Iris pigment epithelial cell (primary cell): ENCODE measurements around the gene FASTK.

ENCODE experiments used
- DNase-seq: peaks from one replicate; pipeline ENCODE4 v3.0.0-alpha.2; 2011; ENCODE audit warnings: low read depth

Gene FASTK, protein sequence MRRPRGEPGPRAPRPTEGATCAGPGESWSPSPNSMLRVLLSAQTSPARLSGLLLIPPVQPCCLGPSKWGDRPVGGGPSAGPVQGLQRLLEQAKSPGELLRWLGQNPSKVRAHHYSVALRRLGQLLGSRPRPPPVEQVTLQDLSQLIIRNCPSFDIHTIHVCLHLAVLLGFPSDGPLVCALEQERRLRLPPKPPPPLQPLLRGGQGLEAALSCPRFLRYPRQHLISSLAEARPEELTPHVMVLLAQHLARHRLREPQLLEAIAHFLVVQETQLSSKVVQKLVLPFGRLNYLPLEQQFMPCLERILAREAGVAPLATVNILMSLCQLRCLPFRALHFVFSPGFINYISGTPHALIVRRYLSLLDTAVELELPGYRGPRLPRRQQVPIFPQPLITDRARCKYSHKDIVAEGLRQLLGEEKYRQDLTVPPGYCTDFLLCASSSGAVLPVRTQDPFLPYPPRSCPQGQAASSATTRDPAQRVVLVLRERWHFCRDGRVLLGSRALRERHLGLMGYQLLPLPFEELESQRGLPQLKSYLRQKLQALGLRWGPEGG

DNA sequence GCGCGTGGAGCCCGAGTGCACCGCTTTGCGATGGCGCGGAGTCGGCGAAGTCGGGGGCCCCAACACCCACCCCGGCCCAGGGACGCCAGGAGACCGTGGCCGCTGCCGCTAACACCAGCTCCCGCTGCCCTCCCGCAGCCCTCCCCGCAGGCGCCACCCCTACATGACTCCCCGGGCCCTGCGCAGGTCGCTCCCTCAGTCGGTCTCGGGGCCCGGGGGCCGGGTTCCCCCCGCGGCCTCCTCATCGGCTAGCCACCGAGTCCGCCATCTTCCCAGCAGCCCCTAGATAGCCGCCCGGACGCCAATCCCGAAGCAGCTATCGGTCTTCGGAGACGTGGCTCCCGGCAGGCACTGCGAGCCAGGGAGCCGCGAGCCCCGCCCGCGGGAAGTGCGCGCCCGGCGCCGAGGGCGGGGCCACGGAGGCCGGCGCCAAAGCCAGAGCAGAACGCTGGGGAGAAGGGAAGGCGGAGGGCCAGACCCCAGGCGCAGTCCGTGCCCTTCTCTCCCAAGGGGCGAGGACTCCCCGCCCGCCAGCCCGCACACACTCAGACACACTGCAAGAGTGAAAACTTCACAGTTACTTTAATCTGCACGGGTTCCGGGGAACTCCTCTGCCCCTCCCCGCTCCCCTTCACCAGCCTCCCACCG lies at the start of gene FASTK:
FASTK (minus strand) TSS at position 288 of the 648 bp plus-strand sequence; CDS start at position 245, 43 bp downstream.
- DNase-seq = peak; percentile 95

DNA sequence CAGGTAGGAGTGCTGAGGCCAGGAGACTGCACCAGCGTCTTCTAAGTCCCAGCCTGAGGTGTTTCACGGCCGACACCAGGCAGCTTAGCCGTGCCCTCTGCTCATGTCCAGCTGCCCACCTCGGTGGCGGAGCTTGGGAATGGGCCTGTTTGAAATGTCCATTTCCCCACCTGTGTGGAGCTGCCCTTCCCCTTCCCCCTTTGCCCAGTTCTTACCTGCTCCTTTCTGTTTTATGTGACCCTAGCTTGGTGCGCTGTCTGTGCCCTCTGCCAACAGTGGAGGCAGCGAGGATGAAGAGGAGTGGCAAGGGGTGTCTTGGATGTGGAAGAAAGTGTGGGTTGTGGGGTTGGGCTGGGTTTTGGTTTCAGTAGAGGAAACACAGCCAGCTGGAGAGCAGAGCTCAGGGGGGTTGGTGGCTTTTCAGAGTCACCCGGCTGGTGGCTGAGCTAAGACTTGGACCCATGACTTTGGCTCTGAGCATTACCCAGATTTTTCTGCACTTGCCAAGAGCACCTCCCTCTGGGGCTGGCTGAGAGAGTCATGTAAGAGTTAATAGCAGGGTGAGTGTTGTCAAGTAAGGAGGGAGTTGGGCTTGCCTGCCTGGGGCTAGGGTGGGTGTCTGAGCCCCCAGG lies 49.5 kb upstream of the FASTK start:
- no peak for DNase-seq

DNA sequence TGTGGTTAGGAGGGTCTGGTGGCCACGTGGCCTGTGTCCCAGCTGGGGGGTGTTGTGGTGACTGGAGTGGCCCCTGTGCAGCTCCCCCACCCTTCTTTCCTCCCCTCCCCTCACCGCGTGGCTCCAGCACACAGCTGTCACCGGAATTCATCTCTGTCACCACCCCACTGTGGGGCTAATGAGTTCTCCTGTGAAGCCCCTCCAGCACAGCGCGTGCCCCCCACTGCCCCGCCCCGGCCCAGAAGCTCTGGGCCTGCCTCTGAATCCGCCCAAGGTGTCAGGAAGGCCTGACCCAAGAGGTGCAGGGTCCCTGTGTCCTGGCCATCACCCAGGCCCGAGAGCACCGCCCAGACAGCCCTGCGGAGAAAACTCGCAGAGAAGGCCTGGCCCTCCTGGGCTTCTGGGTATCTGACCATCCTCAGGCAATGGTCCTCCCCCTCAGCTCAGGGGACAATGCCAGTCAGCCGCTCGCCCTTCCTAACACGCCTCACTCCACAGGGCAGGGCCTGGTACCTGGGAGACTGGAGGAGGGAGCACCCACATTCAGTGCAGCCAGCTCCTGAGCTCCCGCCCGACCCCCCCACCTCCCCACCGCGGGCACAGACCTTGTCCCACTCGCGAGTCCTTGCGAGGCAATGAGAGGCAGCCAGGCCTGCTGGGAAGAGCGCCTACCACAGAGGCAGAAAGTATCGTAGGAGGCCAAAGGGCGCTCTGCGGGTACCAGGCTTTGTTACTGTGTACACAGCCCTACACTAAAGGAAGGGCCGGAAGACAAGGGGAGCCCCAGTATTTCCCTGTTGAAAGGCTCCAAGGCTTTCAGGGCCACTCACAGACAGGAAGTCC lies 48.7 kb upstream of the FASTK start:
- no peak for DNase-seq

DNA sequence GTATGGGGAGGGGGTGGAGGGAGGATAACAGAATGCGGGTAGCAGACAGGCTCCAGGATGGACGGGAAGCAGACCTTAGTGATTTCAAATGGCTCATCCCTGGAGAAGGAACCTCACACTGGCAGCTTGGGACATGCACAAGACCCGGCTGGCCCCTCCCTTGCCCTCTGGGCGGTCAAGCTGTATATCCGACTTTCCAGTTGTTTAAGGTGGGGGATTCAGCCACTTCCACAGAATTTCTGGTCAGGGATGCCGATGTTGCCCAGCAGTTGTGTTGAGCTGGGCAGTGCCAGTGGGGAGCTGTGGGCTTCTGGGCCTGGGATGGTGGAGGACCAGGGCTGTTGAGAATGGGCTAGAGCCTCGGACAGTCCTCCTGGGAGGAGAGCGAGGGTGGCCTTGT lies 48.1 kb upstream of the FASTK start:
- no peak for DNase-seq

DNA sequence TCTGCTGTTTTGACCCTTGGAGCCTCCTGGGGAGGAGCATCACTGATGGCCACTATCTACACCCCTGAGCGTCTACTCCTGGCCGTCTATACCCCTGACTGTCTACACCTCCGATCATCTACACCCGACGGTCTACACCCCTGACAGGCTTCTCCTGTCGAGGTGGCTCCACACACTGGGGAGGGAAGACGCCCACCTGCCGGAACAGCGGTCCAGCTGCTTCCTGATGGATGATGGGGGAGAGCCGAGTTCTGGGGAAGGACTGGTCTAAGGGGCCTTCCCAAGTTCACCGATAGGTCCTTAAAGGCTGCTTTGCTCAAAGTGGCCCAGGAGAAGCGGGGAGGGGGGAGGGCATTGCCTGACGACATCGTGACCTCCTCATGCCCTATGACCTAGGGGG lies 47.5 kb upstream of the FASTK start:
- DNase-seq = no peak

DNA sequence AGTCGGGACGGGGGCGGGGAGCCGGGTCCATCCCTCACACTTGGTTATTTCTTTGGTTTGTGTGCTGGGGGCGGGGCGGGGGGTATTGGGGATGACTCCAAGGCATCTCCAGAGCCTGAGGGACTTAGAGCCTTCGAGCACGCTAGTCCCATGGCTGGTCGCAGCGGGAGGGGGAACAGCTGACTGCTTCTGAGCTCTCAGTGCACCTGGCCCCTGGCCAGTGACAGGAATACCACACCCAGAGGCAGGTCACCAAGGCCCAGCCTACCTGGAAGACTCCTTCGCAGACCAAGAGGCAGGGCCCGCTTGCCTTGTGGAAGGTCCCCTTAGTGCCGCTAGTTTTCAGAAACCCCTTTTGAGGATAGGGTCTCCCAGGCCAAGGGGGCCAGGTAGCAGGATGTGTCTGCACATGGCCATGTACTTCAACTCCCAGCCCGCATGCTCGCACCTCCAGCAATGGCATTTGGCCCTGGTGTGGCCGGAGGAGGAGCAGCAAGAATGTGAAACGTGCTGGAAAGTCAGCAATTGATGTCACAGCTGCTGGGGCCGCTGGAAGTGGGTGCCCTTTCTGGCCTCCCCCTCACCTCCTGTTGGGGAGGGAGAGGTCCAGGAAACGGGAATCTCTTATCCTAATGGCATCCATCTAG lies 46.0 kb upstream of the FASTK start:
- DNase-seq = no peak

DNA sequence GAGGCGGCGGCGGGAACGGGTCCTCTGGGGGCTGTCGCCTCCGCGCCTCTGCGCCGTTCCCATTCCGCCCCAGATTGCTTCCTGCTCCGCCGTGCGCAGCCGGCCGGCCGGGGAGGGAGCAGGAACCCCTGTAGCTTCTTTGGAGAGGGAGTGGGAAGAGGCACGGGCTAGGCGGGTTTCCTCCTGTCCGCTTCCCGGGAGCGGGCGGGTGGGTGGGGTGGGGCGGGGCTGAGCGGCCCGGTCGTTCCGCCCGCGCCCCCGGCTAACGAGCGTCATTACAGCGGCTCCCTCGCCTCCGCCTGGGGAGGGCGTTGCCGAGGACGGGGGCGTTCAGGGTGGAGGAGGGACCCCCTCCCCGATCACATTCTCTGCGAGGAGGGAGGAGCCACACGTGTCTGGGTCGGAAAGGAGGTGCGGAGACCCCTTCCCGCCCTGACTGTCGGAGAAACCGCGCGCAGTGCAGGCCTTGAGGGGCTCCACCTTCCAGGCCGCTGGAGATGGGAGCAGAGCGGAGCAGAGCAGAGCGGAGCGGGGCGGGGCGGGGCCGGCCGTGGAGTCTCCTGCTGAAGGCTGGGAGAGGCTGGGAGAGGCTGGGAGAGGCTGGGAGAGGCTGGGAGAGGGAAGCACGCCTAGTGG lies 45.4 kb upstream of the FASTK start:
- DNase-seq = peak; percentile 6

DNA sequence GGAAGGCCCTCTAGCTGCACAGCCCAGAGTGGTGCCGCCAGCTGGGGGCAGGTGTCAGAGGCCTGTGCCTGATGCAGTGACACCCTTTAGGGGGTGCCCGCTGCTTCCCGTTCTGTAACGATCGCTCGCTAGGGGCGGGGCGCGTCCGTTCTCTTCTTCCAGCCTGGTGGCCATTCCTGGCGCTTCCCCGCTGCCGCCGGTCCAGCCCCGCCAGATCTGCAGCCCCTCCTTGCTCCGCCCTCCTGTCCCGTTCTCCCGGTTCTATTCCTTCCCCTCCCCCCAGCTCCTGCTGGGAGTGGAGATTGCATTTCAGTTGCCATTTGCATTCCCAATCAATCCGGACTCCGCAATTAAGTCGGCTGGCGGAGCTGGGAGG lies 44.8 kb upstream of the FASTK start:
- no peak for DNase-seq

DNA sequence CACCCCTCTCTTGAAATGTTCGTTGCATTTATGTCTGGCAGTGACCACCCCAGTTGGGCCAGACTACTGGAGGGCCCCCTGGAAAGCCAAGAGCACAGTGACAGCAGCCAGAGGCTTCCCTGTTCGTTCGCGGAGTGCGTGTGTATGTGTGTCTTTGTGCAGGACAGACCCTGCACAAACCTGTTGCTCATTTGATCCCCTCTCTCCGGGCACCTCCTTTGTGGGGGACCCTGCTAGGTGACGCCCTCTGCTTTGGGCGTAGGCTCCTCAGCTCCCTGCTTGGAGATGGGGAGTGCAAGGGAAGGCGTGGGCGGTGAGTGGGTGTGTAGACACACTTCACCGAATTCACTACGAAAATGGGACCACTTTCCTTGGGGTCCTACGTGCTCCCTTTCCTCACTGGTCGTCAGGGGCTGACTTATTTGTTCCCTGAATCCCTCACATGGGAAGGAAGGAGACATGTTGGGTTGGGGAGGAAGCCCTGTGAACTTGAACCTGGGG lies 44.3 kb upstream of the FASTK start:
- DNase-seq = no peak

DNA sequence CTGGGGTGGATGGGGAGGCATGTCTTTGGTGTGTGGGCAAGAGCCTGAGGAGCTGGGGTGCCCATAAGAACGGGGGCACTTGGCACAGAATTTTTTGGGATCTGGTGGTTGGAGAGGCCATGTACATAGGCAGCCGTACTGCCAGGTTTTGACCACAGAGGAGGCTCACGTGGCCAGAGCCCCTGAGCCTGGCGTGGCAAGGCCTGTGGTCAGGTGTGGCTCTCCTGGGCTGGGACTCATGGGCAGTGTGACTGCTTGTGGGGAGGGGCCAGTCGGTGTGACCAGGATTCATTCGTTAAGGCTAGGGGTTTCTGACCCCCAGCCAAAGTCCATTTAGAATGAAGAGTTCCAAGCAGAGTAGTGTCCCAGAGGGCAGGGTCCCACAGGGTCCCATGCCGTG lies 43.9 kb upstream of the FASTK start:
- no peak for DNase-seq

DNA sequence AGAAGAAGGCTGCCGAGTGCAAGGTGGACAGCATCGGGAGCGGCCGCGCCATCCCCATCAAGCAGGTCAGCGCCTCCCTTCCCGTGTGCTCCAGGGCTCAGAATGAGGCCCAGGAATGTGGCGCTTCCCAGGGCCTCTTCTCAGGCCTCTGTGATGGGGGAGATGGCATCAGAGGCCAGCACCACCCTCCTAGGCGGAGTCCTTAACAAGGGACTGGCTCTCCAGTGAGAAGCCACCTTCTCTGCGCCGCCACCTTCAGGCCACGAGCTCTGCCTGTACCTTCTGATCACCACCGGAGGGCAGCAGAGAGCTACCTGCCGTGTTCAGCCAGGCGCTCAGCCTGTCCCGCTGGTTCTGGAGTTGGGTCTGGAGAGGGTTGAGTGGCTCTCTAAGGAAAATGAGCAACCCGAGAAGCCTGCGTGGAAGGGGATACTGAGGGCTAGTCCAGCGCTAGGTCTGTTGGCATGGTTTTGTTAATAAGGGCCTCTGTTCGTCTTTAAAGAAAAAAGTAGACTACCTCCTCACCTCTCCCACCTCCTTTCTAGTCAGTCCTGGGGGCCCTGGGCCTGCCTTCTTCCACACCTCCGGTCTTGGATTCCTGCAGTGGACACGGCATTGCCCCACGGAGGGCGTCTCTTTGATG lies 43.3 kb upstream of the FASTK start:
- peak; percentile 64 for DNase-seq

DNA sequence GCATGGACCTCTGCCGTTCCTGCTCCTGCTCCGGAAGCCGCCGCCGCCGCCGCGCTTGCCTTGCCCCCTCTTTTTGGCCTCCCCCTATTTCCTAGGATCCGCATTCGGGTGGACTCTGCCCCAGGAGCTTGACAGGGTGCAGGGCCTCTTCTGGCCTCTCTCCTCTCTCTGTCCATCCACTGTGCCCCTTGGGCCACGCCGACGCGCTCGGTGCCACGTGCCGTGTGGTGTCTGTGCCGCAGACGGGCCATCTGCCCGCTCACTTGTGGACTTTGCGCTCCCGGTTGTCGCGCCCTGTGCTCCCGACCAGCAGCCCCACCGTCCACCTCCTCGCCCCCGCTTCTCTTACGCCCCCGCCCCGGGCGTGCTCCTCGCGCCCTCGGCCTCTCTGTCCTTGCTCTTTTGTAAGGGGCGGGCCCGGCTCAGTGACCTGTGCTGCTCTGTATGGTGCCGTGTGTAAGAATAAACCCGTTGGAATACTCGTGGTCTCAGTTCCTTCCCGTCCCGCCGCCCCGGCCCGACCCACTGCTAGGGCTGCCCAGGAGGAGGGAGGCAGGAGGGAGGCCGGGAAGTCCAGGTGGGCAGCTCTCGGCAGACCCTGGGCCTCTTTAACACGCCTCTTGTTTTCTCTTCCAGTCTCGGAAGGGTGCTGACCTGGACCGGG lies 42.7 kb upstream of the FASTK start:
- no peak for DNase-seq

DNA sequence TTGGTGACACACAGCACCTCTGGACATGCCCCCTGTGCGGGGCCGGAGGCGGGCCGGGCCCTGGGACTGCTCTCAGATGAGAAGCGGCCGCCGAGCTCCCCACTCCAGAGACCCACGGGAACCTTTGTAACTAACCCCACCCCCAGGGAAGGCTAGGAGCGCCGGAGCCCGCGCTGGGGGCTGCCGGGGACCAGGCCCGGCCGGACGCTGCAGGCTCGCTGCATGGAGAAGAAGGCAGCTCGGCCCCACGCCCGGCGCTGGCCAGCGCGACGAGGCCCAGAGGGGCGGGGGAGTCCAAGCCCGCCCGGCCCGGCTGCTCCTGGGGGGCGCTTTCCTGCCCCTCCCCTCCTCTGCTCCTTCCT lies 42.2 kb upstream of the FASTK start:
- DNase-seq = no peak

DNA sequence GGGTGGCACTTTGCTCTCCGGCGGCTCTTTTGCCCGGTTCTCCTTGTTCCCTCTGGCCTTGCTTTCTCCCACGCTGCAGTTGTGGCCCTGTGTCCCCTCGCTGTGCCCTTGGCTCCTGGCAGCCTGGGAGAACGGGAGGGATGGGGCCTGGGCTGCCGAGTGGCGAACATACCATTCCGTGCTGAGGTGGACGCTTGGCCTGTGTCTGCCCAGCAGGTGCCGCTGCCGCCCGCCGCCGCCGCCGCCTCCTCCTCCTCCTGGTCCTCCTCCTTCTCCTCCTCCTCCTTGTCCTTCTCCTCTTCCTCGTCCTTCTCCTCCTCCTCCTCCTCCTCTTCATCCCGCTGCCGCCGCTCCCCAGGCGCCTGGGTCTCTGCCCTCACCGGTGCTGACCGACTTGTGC lies 41.7 kb upstream of the FASTK start:
- peak; percentile 10 for DNase-seq

DNA sequence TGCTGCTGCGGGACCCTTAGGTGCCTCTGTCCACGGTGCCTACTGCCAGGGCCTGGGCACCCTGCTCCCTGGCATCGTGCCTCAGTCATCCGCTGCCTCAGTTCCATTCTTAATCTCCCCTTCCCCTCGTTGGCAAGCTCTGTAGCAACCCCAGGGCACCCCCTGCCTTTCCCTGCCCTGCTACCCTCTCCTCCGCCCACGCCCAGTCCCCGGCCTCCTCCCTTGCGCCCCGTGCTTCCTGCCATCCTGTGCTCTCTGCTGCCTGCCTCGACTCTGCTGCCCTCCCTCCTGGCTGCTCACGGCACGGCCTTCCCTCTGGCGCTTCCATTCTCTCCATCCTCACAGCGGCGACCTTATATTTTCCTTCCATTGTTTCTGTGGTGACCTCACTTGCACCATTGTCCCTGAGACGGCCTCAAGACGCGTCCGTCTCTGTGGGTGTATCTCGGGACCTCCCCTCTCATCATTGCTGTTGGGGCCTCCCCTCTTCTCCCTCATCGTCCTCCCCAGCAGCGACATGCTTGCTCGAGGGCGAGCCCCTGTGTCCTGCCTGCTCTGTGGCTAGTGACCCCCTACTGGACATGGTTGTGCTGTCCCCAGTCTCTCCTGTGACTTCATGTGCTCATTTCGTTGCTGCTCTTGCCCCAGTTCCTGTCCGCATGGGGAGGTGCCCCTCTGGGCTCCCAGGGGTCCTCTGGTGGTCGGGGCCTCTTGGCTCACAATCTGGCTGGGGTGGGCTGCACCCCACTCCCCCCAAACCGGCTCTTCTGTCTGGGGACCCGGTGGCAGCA lies 41.0 kb upstream of the FASTK start:
- DNase-seq = no peak

DNA sequence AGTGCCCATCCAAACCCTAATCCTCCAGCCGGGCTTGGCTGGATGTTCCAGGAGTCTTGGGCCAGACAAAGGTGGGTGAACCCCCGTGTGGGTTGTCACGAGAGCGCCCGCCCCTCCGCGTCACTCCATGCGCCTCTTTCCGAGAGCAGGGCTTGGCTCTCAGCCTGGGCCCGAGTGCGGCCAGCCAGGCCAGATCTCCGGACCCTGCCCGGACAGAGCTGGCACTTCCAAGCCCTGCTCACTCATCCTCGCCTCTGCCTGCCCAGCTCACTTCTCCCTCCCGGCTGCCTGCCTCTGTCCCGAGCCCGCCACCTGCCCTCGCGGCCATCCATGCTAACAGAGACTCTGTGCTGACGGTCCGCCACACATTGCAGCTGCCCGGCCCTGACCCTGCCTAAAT lies 40.3 kb upstream of the FASTK start:
- no peak for DNase-seq

DNA sequence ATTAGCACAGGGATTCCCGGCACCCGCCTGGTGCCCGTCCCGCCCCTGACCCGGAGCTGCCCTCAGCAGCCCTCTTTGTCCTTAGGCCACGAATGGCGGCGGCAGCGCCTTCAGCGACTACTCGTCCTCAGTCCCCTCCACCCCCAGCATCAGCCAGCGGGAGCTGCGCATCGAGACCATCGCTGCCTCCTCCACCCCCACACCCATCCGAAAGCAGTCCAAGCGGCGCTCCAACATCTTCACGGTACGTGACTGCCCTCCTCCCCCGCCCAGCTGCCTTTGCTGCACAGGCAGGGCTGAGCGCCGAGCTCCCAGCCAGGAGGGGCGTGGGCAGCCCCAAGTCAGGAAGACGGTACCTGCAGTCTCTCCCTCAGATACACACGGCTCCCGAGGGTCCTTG lies 39.3 kb upstream of the FASTK start:
- no peak for DNase-seq

DNA sequence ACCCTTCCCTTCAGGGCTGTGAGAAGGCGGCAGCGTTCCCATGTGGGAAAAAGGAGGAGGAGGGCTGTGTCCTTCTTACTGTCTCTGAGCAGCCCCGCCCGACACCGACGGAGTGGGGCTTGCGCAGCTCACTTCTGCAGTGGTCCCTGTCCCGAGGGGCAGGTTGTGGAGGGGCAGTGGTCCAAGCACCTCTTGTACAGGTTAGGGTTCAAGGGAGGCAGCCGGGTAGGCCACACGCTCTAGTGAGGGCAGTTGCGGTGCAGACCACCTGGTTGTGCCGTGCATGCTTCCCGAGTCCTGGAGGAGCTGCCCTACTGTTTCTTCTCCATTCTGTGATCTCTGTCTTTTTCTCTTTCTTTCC lies 38.4 kb upstream of the FASTK start:
- DNase-seq = no peak
